Activated CD4-positive, CD25-positive, alpha-beta regulatory T cell treated with anti-CD3 and anti-CD28 coated beads, Interleukin-2, amount 50 U/mL, for 72 hours (primary cell): ENCODE data around the gene TMEM151B.
"Not testable (repeated sequence)": the region's sequence is repeated elsewhere in the genome, so short reads cannot be mapped to it uniquely, and the experiment has no call there.

ENCODE experiments used
- DNase-seq: peaks from one replicate; pipeline ENCODE4 v3.0.0; 2021

TMEM151B gene

GRCh38 chr6:44339763-44340625, 69.7 kb downstream of the TMEM151B start:
- DNase-seq = no peak

GRCh38 chr6:44341095-44341890, 71.0 kb downstream of the TMEM151B start:
- no peak for DNase-seq

- DNase-seq = no peak
These were observed 71.8 kb downstream of the TMEM151B start for GRCh38 chr6:44342052-44342451.

- no peak for DNase-seq
These were observed 72.2 kb downstream of the TMEM151B start, which contains the start of gene SPATS1 for GRCh38 chr6:44342489-44342888. TSS of gene SPATS1 (plus strand) at chr6:44342650. CDS start at chr6:44343096, 446 bp downstream.

DNA sequence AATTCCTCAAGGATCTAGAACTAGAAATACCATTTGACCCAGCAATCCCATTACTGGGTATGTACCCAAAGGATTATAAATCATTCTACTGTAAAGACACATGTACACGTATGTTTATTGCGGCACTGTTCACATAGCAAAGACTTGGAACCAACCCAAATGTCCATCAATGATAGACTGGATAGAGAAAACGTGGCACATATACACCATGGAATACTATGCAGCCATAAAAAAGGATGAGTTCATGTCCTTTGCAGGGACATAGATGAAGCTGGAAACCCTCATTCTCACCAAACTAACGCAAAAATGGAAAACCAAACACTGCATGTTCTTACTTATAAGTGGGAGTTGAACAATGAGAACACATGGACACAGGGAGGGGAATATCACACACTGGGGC, 76.6 kb downstream of the TMEM151B start:
- not testable (repeated sequence) for DNase-seq

GRCh38 chr6:44349904-44350649, 79.8 kb downstream of the TMEM151B start:
- DNase-seq = no peak

DNA sequence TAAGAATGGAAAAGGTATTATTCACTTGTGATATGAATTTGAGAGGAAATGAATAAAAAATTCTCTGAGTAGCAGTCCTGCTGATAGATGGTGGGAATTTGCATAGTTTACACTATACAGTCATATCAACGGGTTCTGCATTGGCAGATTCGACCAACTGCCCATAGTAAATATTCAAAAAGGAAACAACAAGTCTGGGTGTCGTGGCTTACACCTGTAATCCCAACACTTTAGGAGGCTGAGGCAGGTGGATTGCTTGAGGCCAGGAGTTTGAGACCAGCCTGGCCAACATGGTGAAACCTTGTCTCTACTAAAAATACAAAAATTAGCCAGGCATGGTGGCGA, 80.4 kb downstream of the TMEM151B start:
- not testable (repeated sequence) for DNase-seq

- DNase-seq = no peak
These were observed 82.0 kb downstream of the TMEM151B start for GRCh38 chr6:44352259-44352658.

GRCh38 chr6:44353336-44353735, 83.1 kb downstream of the TMEM151B start:
- DNase-seq = no peak

DNA sequence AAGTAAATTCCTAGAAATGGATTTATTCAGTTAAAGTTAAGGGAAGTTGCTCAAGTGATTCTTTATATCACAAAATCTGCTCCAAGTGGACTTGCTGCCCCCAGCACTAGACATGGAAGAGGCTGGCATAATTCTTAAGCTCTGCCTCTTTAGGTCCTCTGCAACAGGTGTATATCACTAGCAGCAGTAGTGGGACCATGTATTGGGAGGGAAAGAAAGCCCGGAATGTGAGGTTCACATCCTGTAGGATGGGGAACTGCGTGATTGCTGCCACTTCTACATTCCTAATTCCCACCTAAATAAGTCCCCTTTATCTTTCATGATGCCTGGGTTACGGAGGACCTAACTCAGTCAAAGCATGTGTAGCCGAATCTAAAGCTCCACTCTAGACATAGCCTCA, 85.4 kb downstream of the TMEM151B start:
- DNase-seq = no peak

DNA sequence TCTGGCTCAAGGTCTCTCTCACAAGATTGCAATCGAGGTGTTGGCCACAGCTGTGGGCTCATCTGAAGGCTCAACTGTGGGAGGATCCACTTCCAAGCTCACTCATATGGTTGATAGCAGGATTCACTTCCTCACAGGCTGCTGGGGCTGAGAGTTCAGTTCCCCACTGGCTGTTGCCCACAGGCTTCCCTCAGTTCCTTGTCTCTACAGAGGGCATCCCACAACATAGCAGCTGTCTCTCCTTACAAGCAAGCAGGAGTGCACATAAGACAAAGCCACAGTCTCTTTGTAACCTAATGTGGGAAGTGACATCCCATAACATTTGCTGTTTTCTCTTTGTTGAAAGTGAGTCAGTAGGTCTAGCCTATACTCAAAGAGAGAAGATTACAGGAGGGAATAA, 86.2 kb downstream of the TMEM151B start:
- DNase-seq = no peak
